Measurements from ENCODE around the gene BHMT. TPM values are rescaled to one million over a fixed set of nuclear protein-coding genes. Genes with fewer than 3 reads are reported as not detected.

BHMT gene
- total RNA-seq, 1 experiment from 2014 or later, result 0.72 TPM

DNA sequence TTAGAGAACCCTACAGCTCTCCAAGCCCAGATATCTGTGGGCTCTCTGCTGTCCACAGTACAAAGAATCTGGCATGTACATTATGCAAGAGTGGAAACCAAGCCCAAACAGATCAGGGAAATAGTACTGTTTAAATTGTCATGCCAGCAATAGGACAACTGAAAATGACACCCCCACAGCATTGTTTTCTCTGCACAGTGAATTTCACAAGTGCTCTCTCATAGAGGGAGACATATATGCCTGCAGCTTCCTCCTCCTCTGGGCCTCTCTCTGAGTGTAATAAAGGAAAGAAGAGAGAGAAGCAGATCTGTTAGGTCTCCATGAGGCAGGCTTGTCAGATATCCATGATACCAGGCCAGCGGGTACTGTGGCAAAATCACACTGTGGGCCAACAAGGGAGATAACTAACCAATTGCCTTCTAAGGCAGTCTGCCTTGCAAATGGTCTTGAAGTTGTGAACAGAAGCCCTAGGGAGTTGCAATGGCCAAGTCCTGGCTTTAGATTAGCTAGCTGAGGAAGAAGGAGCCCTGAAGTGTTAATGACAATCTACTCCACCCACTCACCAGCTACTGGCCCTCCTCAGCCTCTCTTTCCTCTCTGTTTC lies 69.9 kb downstream of the BHMT start:
- Histone ChIP-seq H3T11ph (ENCODE audit: low read length) (no peak overlapping the region), H3K23ac (ENCODE audit: insufficient read length, low read depth, low read length) (no peak overlapping the region), H2AK5ac (ENCODE audit: insufficient read length, low read length) (no peak overlapping the region), H3K4me2 (ENCODE audit: insufficient read depth, insufficient read length, low read length) (no peak overlapping the region), H4K20me1 (ENCODE audit: control insufficient read depth, insufficient read depth, insufficient read length) (no peaks in the 10 kb centered on the region), H2BK120ac (ENCODE audit: low read depth, low read length, poor library complexity, severe bottlenecking) (no peak overlapping the region), H4K8ac (replicated peaks; ENCODE audit: insufficient read length, low read depth, low read length) (no peak overlapping the region), H3K56ac (ENCODE audit: insufficient read length, low read depth, low read length) (no peak overlapping the region), H3K79me2 (ENCODE audit: insufficient read depth, low read length) (no peaks in the 10 kb centered on the region), H3K4me1 (ENCODE audit: insufficient read depth, low read length) (no peaks in the 10 kb centered on the region), H2BK20ac (ENCODE audit: low read depth, low read length, poor library complexity, severe bottlenecking) (no peak overlapping the region), H3K9me3 (ENCODE audit: control insufficient read depth, low read depth, low read length) (no peaks in the 10 kb centered on the region), H3K27ac (ENCODE audit: insufficient read length, low read depth, low read length) (no peak overlapping the region), H4K5ac (ENCODE audit: insufficient read length, low read depth, low read length) (no peak overlapping the region), H2BK15ac (ENCODE audit: low read depth, low read length) (no peak overlapping the region), H3K23me2 (ENCODE audit: insufficient read length, low read depth, low read length, poor library complexity, severe bottlenecking) (no peaks in the 10 kb centered on the region), H2AFZ (ENCODE audit: low read length) (no peak overlapping the region), H2BK12ac (ENCODE audit: insufficient read length, low read depth, low read length) (no peak overlapping the region), H3K9ac (ENCODE audit: extremely low read depth, insufficient read length, low read length) (no peak overlapping the region), H3K14ac (ENCODE audit: insufficient read depth, low read length) (no peak overlapping the region), H3K79me1 (ENCODE audit: insufficient read depth, low read depth, low read length, poor library complexity, severe bottlenecking) (no peaks in the 10 kb centered on the region), H3K4ac (ENCODE audit: low read depth, low read length) (no peak overlapping the region), H3K27me3 (ENCODE audit: insufficient read depth, low read length) (no peaks in the 10 kb centered on the region), H3K18ac (ENCODE audit: insufficient read length, low read depth, low read length) (no peak overlapping the region), H4K91ac (ENCODE audit: insufficient read length, low read depth, low read length) (no peak overlapping the region), H2BK5ac (ENCODE audit: insufficient read length, low read length) (no peak overlapping the region)
- peaks cover 6 to 8% of the 10 kb centered on the region in 2 experiments for H3K4me1 Mint-ChIP-seq
- H3K36me3 Mint-ChIP-seq (ENCODE audit: insufficient read depth in 1 of 3, low read depth in 3 of 3), result no peaks in the 10 kb centered on the region
- no peaks in the 10 kb centered on the region for H3K9me3 Mint-ChIP-seq
- H3K27me3 Mint-ChIP-seq (ENCODE audit: low read depth), result no peaks in the 10 kb centered on the region
- no peak overlapping the region; a peak in 1 of 7 replicates for H3K27ac Mint-ChIP-seq
- H3K4me3 Mint-ChIP-seq, result no peak overlapping the region
- TF ChIP-seq, protein P1, sequence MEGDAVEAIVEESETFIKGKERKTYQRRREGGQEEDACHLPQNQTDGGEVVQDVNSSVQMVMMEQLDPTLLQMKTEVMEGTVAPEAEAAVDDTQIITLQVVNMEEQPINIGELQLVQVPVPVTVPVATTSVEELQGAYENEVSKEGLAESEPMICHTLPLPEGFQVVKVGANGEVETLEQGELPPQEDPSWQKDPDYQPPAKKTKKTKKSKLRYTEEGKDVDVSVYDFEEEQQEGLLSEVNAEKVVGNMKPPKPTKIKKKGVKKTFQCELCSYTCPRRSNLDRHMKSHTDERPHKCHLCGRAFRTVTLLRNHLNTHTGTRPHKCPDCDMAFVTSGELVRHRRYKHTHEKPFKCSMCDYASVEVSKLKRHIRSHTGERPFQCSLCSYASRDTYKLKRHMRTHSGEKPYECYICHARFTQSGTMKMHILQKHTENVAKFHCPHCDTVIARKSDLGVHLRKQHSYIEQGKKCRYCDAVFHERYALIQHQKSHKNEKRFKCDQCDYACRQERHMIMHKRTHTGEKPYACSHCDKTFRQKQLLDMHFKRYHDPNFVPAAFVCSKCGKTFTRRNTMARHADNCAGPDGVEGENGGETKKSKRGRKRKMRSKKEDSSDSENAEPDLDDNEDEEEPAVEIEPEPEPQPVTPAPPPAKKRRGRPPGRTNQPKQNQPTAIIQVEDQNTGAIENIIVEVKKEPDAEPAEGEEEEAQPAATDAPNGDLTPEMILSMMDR (conservative IDR thresholded peaks at IDR 0.05), result no peak
- no peak for DNase-seq
- WGBS (ENCODE audit: extremely low coverage, insufficient read length, low lambda C conversion rate), result no CpG with 5 or more reads among the region's 1 CpG

Other genes starting within 250 kb of the BHMT start
- gene ARSB, start 126.5 kb upstream of the BHMT start, total RNA-seq (2021), result 11.4 and 12.0 TPM in 2 replicates
- gene DMGDH, start 42.1 kb upstream of the BHMT start, total RNA-seq (2021), result 0.37 TPM in 1 of 2 replicates, not detected in the other
- not detected in 2 replicates for gene BHMT2, start 42.0 kb upstream of the BHMT start, total RNA-seq (2021)
- 14.2 and 15.2 TPM in 2 replicates for gene JMY, start 124.3 kb downstream of the BHMT start, total RNA-seq (2021)